ENCODE data around the gene LYZL6.

The LYZL6 gene

GRCh38 chr17:35943537-35943936 lies at the start of gene LYZL6:
Gene LYZL6, minus strand, starts transcription at chr17:35943713. Its CDS starts 4,357 bp downstream, at chr17:35939356.
- no peak for DNase-seq

- no peak for DNase-seq
Observed at GRCh38 chr17:35991075-35991474, 47.6 kb upstream of the LYZL6 start.

GRCh38 chr17:35988164-35988563 lies 44.7 kb upstream of the LYZL6 start:
- no peak for DNase-seq

GRCh38 chr17:35986643-35987042 lies 43.1 kb upstream of the LYZL6 start, which contains the start of gene CCL14:
Gene CCL14, minus strand, starts transcription at chr17:35986729. Its CDS starts 80 bp downstream, at chr17:35986649.
- no peak for DNase-seq

- no peak for DNase-seq
Observed at GRCh38 chr17:35984140-35984539, 40.6 kb upstream of the LYZL6 start.

GRCh38 chr17:35982409-35983191 lies 39.1 kb upstream of the LYZL6 start:
- no peak for DNase-seq

GRCh38 chr17:35981908-35982330 lies 38.4 kb upstream of the LYZL6 start:
- no peak for DNase-seq

GRCh38 chr17:35981246-35981645 lies 37.7 kb upstream of the LYZL6 start, which contains the start of gene CCL16:
Gene CCL16, minus strand, starts transcription at chr17:35981497. Its CDS starts 77 bp downstream, at chr17:35981420.
- no peak for DNase-seq

- no peak for DNase-seq
Observed at GRCh38 chr17:35978346-35978745, 34.8 kb upstream of the LYZL6 start.

- DNase-seq = no peak
Observed at GRCh38 chr17:35977509-35977908, 34.0 kb upstream of the LYZL6 start.

- no peak for DNase-seq
Observed at GRCh38 chr17:35973333-35974260, 30.1 kb upstream of the LYZL6 start.

- DNase-seq = no peak
Observed at GRCh38 chr17:35972945-35973332, 29.4 kb upstream of the LYZL6 start.

GRCh38 chr17:35972535-35972934 lies 29.0 kb upstream of the LYZL6 start:
- no peak for DNase-seq

GRCh38 chr17:35972066-35972465 lies 28.6 kb upstream of the LYZL6 start:
- DNase-seq = no peak

GRCh38 chr17:35969558-35970380 lies 26.3 kb upstream of the LYZL6 start:
- DNase-seq = peak in 5 of 6 experiments; percentile 13 to 59 (median 36)

- no peak for DNase-seq
Observed at GRCh38 chr17:35968520-35969054, 25.1 kb upstream of the LYZL6 start.

- DNase-seq = no peak
Observed at GRCh38 chr17:35965272-35965671, 21.8 kb upstream of the LYZL6 start.

GRCh38 chr17:35963663-35964062 lies 20.1 kb upstream of the LYZL6 start:
- no peak for DNase-seq

GRCh38 chr17:35953720-35954119 lies 10.2 kb upstream of the LYZL6 start:
- DNase-seq = no peak

- DNase-seq = no peak
Observed at GRCh38 chr17:35949401-35949800, 5.9 kb upstream of the LYZL6 start.

- no peak for DNase-seq
Observed at GRCh38 chr17:35948092-35948491, 4.6 kb upstream of the LYZL6 start.

- DNase-seq = peak in 2 of 6 experiments; percentile 7 to 14
Observed at GRCh38 chr17:35947156-35947585, 3.7 kb upstream of the LYZL6 start.
